GM18507 (cell line): ENCODE data around the gene ZCCHC2.

Source experiments
- DNase-seq: peaks from one replicate; pipeline ENCODE4 v3.0.0; 2011; ENCODE audit warnings: low read depth; ENCODE audit not compliant: insufficient read length; ENCODE audit errors: extremely low spot score
- FAIRE-seq: peaks from 2 replicates; lab custom pipeline; 2011; peaks lifted over from hg19 to GRCh38; lab: Jason Lieb, UNC

The ZCCHC2 gene

GRCh38 chr18:62601871-62602270, 79.0 kb downstream of the ZCCHC2 start:
- no peak for FAIRE-seq
- DNase-seq: no peak

DNA sequence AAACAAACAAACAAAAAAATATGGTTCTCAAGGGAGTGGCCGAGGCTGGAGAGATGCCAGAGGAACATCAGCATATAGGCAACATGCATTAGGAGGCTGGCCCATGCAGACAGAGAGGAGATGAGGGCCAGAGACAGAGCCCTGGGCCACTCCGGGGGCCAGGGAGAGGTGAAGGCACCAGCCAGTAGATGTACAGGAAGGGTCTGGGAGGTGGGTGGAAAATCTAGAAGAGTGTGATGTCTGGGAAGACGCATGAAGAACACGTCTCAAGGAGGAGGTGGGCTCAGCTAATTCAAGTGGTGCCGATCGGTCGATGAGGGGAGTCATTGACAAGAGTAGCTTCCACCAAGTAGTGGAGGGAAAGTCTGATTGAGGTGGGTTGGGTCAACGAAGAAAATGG, 79.9 kb downstream of the ZCCHC2 start:
- DNase-seq (no peak), FAIRE-seq (no peak)

DNA sequence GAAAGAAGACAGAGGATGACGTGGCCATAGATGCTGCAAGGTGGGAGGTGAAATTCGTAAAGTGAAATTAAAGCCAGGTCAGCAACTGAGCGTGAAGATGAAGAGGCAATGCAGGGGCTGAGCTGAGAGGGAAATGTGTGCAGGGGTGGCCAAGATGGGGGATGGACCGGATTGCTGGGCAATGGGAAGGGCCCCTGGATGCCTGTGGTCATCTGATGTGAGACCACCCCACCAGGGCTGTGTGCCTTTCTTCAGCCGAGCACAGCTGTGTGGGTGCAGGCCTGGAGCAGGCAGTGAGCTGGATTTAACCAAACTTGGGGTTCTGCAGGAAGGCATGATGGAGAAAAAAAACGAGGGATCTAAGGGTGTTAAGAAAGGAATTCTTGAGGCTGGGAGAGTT, 80.4 kb downstream of the ZCCHC2 start:
- no peak for FAIRE-seq
- DNase-seq: no peak

DNA sequence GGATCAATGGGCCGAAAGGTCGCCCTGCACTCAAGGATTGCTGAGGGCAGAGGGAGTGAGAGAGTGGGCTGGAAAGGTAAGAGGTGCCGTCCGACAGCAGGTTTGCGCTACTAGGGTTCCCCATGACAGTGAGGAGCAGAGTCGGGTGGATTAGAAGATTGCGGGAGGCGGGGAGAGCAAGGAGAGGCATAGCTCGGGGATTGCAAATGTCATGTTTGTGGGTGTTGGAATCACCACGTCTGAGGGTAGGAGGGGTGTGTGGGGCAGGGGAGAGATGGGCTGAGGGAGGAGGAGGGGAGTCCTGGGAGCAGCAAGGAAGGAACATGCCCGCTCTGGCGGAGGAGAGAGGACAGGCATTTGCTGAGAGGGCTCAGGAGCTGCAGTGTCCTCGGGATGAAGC, 81.2 kb downstream of the ZCCHC2 start:
- FAIRE-seq (no peak), DNase-seq (no peak)

GRCh38 chr18:62605685-62606084, 82.9 kb downstream of the ZCCHC2 start:
- FAIRE-seq: no peak

DNA sequence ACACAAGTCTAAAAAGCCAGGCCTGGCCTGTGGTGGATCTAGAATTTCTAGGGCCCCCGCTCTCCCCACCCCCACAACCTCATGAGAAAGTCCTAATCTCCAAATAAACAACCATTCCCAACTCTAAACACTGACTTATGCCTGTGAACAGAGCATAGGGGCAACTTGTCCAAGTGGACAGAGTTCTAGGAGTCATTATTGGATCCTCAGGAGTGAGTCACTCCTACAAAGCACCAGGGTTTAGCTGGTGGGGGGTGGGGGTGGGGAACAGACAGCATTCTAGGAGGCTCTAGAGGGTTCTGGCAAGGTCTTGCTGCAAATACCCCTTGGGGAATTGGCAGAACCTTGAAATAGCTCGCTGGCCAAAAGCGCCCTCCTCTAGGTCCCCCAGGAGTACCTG, 83.3 kb downstream of the ZCCHC2 start:
- FAIRE-seq (no peak), DNase-seq (no peak)

More at GRCh38 chr18:62605685-62606084, 82.9 kb downstream of the ZCCHC2 start:
- DNase-seq: no peak

GRCh38 chr18:62607302-62607701, 84.5 kb downstream of the ZCCHC2 start:
- DNase-seq: no peak
- FAIRE-seq: no peak

DNA sequence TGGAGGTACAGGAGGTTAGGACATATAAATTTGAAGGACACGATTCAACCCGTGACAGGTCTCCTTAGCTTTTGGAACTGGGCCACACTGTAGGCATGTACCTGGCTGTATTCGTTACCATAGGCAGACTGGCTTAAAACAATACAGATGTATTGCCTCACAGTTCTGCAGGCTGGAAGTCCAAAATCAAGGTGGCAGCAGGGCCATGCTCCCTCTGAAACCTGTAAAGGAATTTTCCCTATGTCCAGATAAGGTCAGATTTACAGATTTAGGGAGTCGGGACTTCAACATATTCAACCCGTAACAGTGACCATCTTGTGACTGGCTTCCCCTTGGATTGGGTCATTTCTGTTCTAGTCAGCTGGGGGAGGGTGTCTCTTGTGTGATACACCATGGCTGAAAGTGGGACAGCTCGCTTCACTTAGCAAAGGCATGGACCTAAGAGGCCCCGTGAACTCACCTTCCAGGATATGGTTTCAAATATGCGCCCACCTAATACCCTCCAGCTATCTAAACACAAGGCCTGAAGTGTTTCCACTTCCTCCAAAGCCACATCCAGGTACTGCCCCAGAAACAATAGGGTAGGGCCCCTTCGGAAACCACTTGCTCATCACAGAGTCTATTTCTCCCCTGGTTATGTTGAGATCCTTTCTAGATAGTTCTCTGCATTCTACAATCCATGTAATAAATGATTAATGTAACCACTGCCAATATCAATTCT, 85.0 kb downstream of the ZCCHC2 start:
- FAIRE-seq (no peak), DNase-seq (no peak)

- no peak for FAIRE-seq
- DNase-seq: no peak
These were observed 86.9 kb downstream of the ZCCHC2 start for GRCh38 chr18:62609764-62610163.

GRCh38 chr18:62610351-62610700, 87.5 kb downstream of the ZCCHC2 start:
- no peak for DNase-seq
- FAIRE-seq: no peak

- FAIRE-seq: no peak
- no peak for DNase-seq
These were observed 88.0 kb downstream of the ZCCHC2 start for GRCh38 chr18:62610701-62611411.

- no peak for FAIRE-seq
- no peak for DNase-seq
These were observed 88.8 kb downstream of the ZCCHC2 start for GRCh38 chr18:62611453-62612288.

GRCh38 chr18:62612289-62612645, 89.4 kb downstream of the ZCCHC2 start:
- FAIRE-seq: no peak
- DNase-seq: no peak

- FAIRE-seq (no peak), DNase-seq (no peak)
These were observed 90.0 kb downstream of the ZCCHC2 start for GRCh38 chr18:62612776-62613175.

GRCh38 chr18:62614494-62614893, 91.7 kb downstream of the ZCCHC2 start:
- DNase-seq: no peak
- no peak for FAIRE-seq

GRCh38 chr18:62616331-62616805, 93.5 kb downstream of the ZCCHC2 start:
- FAIRE-seq (no peak), DNase-seq (no peak)

DNA sequence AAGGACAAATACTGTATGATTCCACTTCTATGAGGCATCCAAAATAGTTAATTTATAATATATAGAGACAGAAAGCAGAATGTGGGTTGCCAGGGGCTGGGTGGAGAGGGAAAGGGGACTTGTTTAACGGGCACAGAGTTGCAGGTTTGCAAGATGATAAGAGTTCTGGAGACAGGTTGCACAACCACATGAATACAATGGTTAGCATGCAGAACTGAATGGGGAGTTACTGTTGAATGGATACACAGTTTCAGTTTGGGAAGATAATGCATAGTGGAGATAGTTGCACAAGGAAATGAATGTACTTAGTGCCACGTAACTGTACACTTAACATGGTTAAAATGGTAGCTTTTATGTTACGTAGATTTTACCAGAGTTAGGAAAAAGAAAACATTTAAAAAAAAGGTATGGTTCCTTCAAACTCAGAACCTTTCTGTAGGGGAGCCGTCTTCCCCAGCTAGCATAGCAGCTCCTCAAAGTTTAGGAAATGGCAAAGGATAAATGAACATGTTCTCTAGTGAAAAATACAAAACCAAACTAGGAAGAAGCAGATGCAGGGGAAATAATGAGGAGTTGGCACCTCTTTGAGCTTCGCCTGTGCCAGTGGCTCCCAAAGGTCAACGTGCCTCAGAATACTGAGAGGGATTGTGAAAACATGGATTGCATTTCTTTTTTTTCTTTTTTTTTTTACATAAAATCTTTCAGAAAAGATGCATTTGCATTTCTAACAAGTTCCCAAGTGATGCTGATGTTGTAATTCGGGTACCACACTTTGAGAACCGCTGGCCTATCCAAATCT, 95.2 kb downstream of the ZCCHC2 start:
- FAIRE-seq: no peak
- no peak for DNase-seq

DNA sequence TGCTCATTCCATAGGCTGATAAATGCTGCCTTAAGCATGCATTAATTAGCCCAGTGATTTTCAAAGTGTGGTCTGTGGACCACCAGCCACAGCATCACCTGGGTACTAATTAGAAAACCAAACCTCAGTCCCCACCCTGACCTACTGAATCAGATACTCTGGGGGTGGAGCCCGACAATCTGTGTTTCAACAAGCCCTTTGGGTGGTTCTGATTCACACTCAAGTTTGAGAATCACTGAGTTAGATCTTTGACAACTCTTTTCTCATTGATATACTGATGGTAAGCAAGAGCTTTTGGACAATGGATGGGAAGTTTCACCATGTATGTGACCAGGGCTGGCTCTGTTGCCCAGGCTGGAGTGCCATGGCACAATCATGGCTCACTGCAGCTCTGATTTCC, 95.9 kb downstream of the ZCCHC2 start:
- FAIRE-seq (no peak), DNase-seq (no peak)

DNA sequence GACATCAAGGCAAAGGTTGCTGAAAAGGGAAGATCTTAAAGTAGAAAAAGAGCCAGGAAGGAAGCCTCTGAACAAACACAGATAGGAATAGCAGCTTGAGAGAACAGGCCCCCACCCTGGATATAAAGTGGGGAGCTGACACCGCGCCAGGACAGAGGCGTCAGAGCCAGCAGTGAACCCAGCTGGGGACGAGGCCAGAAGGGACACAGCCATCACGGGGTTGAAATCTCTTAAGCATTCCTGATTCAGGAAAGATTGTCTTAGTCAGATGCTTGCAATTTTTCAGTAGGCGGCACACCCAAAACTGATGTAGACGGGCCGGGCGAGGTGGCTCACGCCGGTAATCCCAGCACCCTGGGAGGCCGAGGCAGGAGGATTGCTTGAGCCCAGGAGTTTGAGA, 98.7 kb downstream of the ZCCHC2 start:
- DNase-seq (no peak), FAIRE-seq (no peak)

GRCh38 chr18:62625019-62625418, 102.2 kb downstream of the ZCCHC2 start:
- no peak for FAIRE-seq
- DNase-seq: no peak
